ENCODE results near the gene SLC34A1. TPM values are rescaled to one million over a fixed set of nuclear protein-coding genes. Genes with fewer than 3 reads are reported as not detected.

Gene SLC34A1
- total RNA-seq, 4 donors from 2014 or later = not detected

- DNase-seq = no peak
- intact Hi-C loops (cut with DNase I; ENCODE audit: low total_unique reads) = no loop called here
- ATAC-seq = no peak
- Histone ChIP-seq H3K9me3 (no peaks in the 10 kb centered on the region), H3K36me3 (peaks cover 0 to 10% of the 10 kb centered on the region in 2 donors), H3K27ac (no peak overlapping the region), H3K27me3 (no peaks in the 10 kb centered on the region), H3K4me3 (no peak overlapping the region), H3K4me1 (peaks cover 12 to 20% of the 10 kb centered on the region in 2 donors)
- TF ChIP-seq CTCF (IDR thresholded peaks at IDR 0.05 in 4 of 5, conservative IDR thresholded peaks at IDR 0.05 in 1 of 5) (no peak), POLR2A (IDR thresholded peaks at IDR 0.05) (no peak)
- in situ Hi-C loops (cut with MboI; ENCODE audit: low sequenced_read_pairs in 4 of 4) = no loop called here
Observed at GRCh38 chr5:177344891-177345290, 39.3 kb upstream of the SLC34A1 start.

GRCh38 chr5:177346820-177347219, 37.4 kb upstream of the SLC34A1 start:
- Histone ChIP-seq H3K4me1 (peaks cover 23 to 31% of the 10 kb centered on the region in 2 donors), H3K36me3 (peaks cover 0 to 9% of the 10 kb centered on the region in 2 donors), H3K27me3 (no peaks in the 10 kb centered on the region), H3K9me3 (no peaks in the 10 kb centered on the region), H3K27ac (no peak overlapping the region), H3K4me3 (no peak overlapping the region)
- in situ Hi-C loops (cut with MboI; ENCODE audit: low sequenced_read_pairs in 4 of 4) = no loop called here
- no peak for TF ChIP-seq POLR2A (IDR thresholded peaks at IDR 0.05)
- no peak for TF ChIP-seq CTCF (IDR thresholded peaks at IDR 0.05 in 4 of 5, conservative IDR thresholded peaks at IDR 0.05 in 1 of 5)
- DNase-seq (no peak), ATAC-seq (no peak)
- intact Hi-C loops (cut with DNase I; ENCODE audit: low total_unique reads) = no loop called here

- ATAC-seq = no peak
- H3K27me3 ChIP-seq = no peaks in the 10 kb centered on the region
- peaks cover 27 to 34% of the 10 kb centered on the region in 2 donors for H3K4me1 ChIP-seq
- no peak overlapping the region for H3K27ac ChIP-seq
- intact Hi-C loops (cut with DNase I; ENCODE audit: low total_unique reads) (no loop called here), in situ Hi-C loops (cut with MboI; ENCODE audit: low sequenced_read_pairs in 4 of 4) (no loop called here)
- no peaks in the 10 kb centered on the region for H3K9me3 ChIP-seq
- peaks cover 0 to 8% of the 10 kb centered on the region in 2 donors for H3K36me3 ChIP-seq
- no peak overlapping the region for H3K4me3 ChIP-seq
- TF ChIP-seq CTCF (IDR thresholded peaks at IDR 0.05 in 4 of 5, conservative IDR thresholded peaks at IDR 0.05 in 1 of 5) (no peak), POLR2A (IDR thresholded peaks at IDR 0.05) (no peak)
- no peak for DNase-seq
Observed at GRCh38 chr5:177347699-177348098, 36.5 kb upstream of the SLC34A1 start.

GRCh38 chr5:177349362-177349647, 34.9 kb upstream of the SLC34A1 start:
- Histone ChIP-seq H3K4me1 (peaks cover 27 to 34% of the 10 kb centered on the region in 2 donors), H3K36me3 (peaks cover 0 to 8% of the 10 kb centered on the region in 2 donors), H3K4me3 (no peak overlapping the region), H3K9me3 (no peaks in the 10 kb centered on the region), H3K27me3 (no peaks in the 10 kb centered on the region), H3K27ac (no peak overlapping the region)
- no peak for TF ChIP-seq POLR2A (IDR thresholded peaks at IDR 0.05)
- TF ChIP-seq CTCF (IDR thresholded peaks at IDR 0.05 in 4 of 5, conservative IDR thresholded peaks at IDR 0.05 in 1 of 5) = no peak
- in situ Hi-C loops (cut with MboI; ENCODE audit: low sequenced_read_pairs in 4 of 4) = no loop called here
- DNase-seq (no peak), ATAC-seq (no peak)
- intact Hi-C loops (cut with DNase I; ENCODE audit: low total_unique reads) = no loop called here

- no peak for ATAC-seq
- no peak for DNase-seq
- Histone ChIP-seq H3K36me3 (peaks cover 0 to 8% of the 10 kb centered on the region in 2 donors), H3K27me3 (no peaks in the 10 kb centered on the region), H3K9me3 (no peaks in the 10 kb centered on the region), H3K27ac (no peak overlapping the region), H3K4me3 (peak overlapping the region in 1 of 4 donors; percentile 90), H3K4me1 (peaks cover 27 to 34% of the 10 kb centered on the region in 2 donors)
- in situ Hi-C loops (cut with MboI; ENCODE audit: low sequenced_read_pairs in 4 of 4) (no loop called here), intact Hi-C loops (cut with DNase I; ENCODE audit: low total_unique reads) (loop anchor here (2.0 kb wide), 1 partner anchor 47 kb away; the partner anchor contains the start of genes PRELID1 and RAB24)
- TF ChIP-seq CTCF (IDR thresholded peaks at IDR 0.05 in 4 of 5, conservative IDR thresholded peaks at IDR 0.05 in 1 of 5) = no peak
- no peak for TF ChIP-seq POLR2A (IDR thresholded peaks at IDR 0.05)
Observed at GRCh38 chr5:177349762-177350161, 34.5 kb upstream of the SLC34A1 start.
